B cell (primary cell): ENCODE results near the gene FAM163A. TPM values are rescaled to one million over a fixed set of nuclear protein-coding genes. Genes with fewer than 3 reads are reported as not detected.
"Not testable (repeated sequence)": the region's sequence is repeated elsewhere in the genome, so short reads cannot be mapped to it uniquely, and the experiment has no call there.

Source experiments
- ATAC-seq: fragments of 200-7000 bp; cut with Tn5 transposase; one replicate; pipeline ENCODE4 v1.10.0; 2021; ENCODE audit warnings: low read depth, mild to moderate bottlenecking, moderate number of reproducible peaks, moderate library complexity
- CTCF ChIA-PET: fragments of 350-600 bp; sonication (Branson Sonifier 250); formaldehyde crosslinking; loops from one replicate; lab custom pipeline; 2021; ENCODE audit warnings: antibody characterized with exemption, inconsistent platforms; lab: Charles Lee
- POLR2A ChIA-PET: fragments of 350-600 bp; sonication (Branson Sonifier 250); formaldehyde crosslinking; loops from one replicate; lab custom pipeline; 2021; ENCODE audit warnings: antibody characterized with exemption; lab: Charles Lee
- DNase-seq: peaks from one replicate; pipeline ENCODE4 v3.0.0; 2013
- H2AFZ ChIP-seq: 2 replicates; pipeline ENCODE4 v1.6.1; 2012; ENCODE audit warnings: mild to moderate bottlenecking, low read depth, low read length; ENCODE audit not compliant: insufficient read depth, poor library complexity, severe bottlenecking
- H3K27ac ChIP-seq, 2 donors: 1 replicate in 1 of 2; 2 replicates in 1 of 2; pipeline ENCODE4 v1.5.1; 2012 to 2013; ENCODE audit warnings: low read length in 2 of 2, mild to moderate bottlenecking in 2 of 2, moderate library complexity in 1 of 2
- H3K27me3 ChIP-seq, 4 experiments: fragments of 200-600 bp in 1 of 4; sonication (generic) in 1 of 4; replicated peaks in 1 of 4; 1 replicate in 2 of 4; 2 replicates in 2 of 4; pipeline versions ENCODE4 v1.6.1 to v1.7.0; 2013 to 2016; ENCODE audit warnings: low read length in 3 of 4, mild to moderate bottlenecking in 2 of 4, mixed read lengths in 1 of 4, moderate library complexity in 1 of 4; ENCODE audit not compliant: insufficient read depth in 4 of 4, control insufficient read depth in 3 of 4; ENCODE audit errors: control extremely low read depth in 1 of 4
- H3K36me3 ChIP-seq, 2 experiments: replicated peaks in 1 of 2; 1 replicate in 1 of 2; 2 replicates in 1 of 2; pipeline versions ENCODE4 v1.6.1 to v1.7.1; 2013; ENCODE audit warnings: low read length in 1 of 2; ENCODE audit not compliant: insufficient read depth in 2 of 2, control insufficient read depth in 1 of 2; ENCODE audit errors: control extremely low read depth in 1 of 2, extremely low read depth in 1 of 2
- H3K4me1 ChIP-seq, 2 donors: fragments of 200-600 bp in 1 of 2; sonication (generic) in 1 of 2; 1 replicate in 1 of 2; 2 replicates in 1 of 2; pipeline versions ENCODE4 v1.5.1 to v1.6.1; 2013 to 2017; ENCODE audit warnings: low read length in 2 of 2; ENCODE audit not compliant: control insufficient read depth in 2 of 2, insufficient read depth in 2 of 2
- H3K4me2 ChIP-seq: replicated peaks from 2 replicates; pipeline ENCODE3; 2012; ENCODE audit warnings: mild to moderate bottlenecking, low read depth, low read length; ENCODE audit not compliant: poor library complexity, severe bottlenecking
- H3K4me3 ChIP-seq, 5 experiments: fragments of 200-600 bp in 1 of 5; sonication (generic) in 1 of 5; 1 replicate in 3 of 5; 2 replicates in 2 of 5; pipeline versions ENCODE4 v1.5.1 to v1.7.0; 2011 to 2016; ENCODE audit warnings: low read length in 4 of 5, mild to moderate bottlenecking in 4 of 5, low read depth in 2 of 5, control low read depth in 1 of 5, moderate library complexity in 1 of 5; ENCODE audit not compliant: insufficient read depth in 1 of 5; ENCODE audit errors: control extremely low read depth in 1 of 5, extremely low read depth in 1 of 5
- H3K79me2 ChIP-seq: fragments of 200-600 bp; sonication (generic); one replicate; pipeline ENCODE4 v1.6.0; 2016; ENCODE audit warnings: low read length; ENCODE audit not compliant: control insufficient read depth, insufficient read depth
- H3K9ac ChIP-seq: fragments of 200-600 bp; sonication (generic); 2 replicates; pipeline ENCODE4 v1.6.1; 2017; ENCODE audit warnings: mild to moderate bottlenecking, low read length, moderate library complexity
- H3K9me3 ChIP-seq, 3 donors: one replicate each; pipeline versions ENCODE4 v1.6.1 to v1.7.1; 2013; ENCODE audit warnings: low read length in 2 of 3; ENCODE audit not compliant: control insufficient read depth in 2 of 3, insufficient read depth in 1 of 3; ENCODE audit errors: control extremely low read depth in 1 of 3
- H4K20me1 ChIP-seq: 2 replicates; pipeline ENCODE4 v1.6.0; 2012; ENCODE audit warnings: mild to moderate bottlenecking, low read length; ENCODE audit not compliant: insufficient read depth, control insufficient read depth, poor library complexity, severe bottlenecking
- H3K27ac Mint-ChIP-seq: one replicate; pipeline ENCODE4 v1.8.0; 2021; ENCODE audit warnings: mixed read lengths
- H3K27me3 Mint-ChIP-seq: one replicate; pipeline ENCODE4 v1.8.0; 2021; ENCODE audit warnings: mixed read lengths
- H3K4me1 Mint-ChIP-seq: one replicate; pipeline ENCODE4 v1.8.0; 2021; ENCODE audit warnings: mixed read lengths
- H3K4me3 Mint-ChIP-seq: one replicate; pipeline ENCODE4 v1.8.0; 2021; ENCODE audit warnings: mixed read lengths
- H3K9me3 Mint-ChIP-seq: one replicate; pipeline ENCODE4 v1.8.0; 2022; ENCODE audit warnings: mixed read lengths; ENCODE audit not compliant: insufficient read depth
- EZH2 ChIP-seq: IDR thresholded peaks from 2 replicates; pipeline ENCODE4 v1.6.1; 2012; ENCODE audit warnings: borderline replicate concordance, low read depth, mild to moderate bottlenecking, moderate library complexity, low read length; ENCODE audit not compliant: insufficient read depth, poor library complexity, severe bottlenecking
- WGBS: methylation state at CpG from one replicate; pipeline ENCODE4 v1.1.5; 2013; ENCODE audit warnings: missing lambda C conversion rate; ENCODE audit not compliant: insufficient coverage; 5-methylcytosine and 5-hydroxymethylcytosine counted together
- intact Hi-C: fragments of 100-400 bp; cut with micrococcal nuclease; formaldehyde crosslinking; loops from one replicate; pipeline ENCODE4 v1.10.0; 2022
- polyA plus RNA-seq: library from polyadenylated mRNA; depleted of rRNA; stranded (reverse); fragments of >200 nt; gene quantifications from 2 replicates; pipeline ENCODE4 v1.2.3, GENCODE V29; 2012
- total RNA-seq, 2 donors: library from RNA; stranded (reverse); fragments of 120-200 nt in 1 of 2; gene quantifications; 1 replicate in 1 of 2; 2 replicates in 1 of 2; pipeline versions ENCODE4 v1.2.3 to v1.2.4, GENCODE V29; 2013 to 2022
- TF ChIP-seq, protein P1 (sequence below): fragments of 200-600 bp; IDR thresholded peaks from one replicate; pipeline ENCODE4 v1.8.0; 2022; ENCODE audit warnings: antibody characterized with exemption, mild to moderate bottlenecking

Gene FAM163A
- total and polyA plus RNA-seq, 2 donors (not counting 1 experiment from before 2014, with no cell fraction given), result not detected

GRCh38 chr1:179836686-179837445, 93.8 kb downstream of the FAM163A start:
- H3K27ac ChIP-seq, H4K20me1 ChIP-seq, DNase-seq, H3K9me3 ChIP-seq, intact Hi-C loops, H3K79me2 ChIP-seq, H3K27me3 Mint-ChIP-seq, H3K4me1 Mint-ChIP-seq, H3K4me2 ChIP-seq, H3K27ac Mint-ChIP-seq, H3K9me3 Mint-ChIP-seq, POLR2A ChIA-PET, H3K27me3 ChIP-seq, H3K4me3 Mint-ChIP-seq, H3K4me1 ChIP-seq, H2AFZ ChIP-seq, H3K36me3 ChIP-seq, H3K9ac ChIP-seq, H3K4me3 ChIP-seq, ATAC-seq: not testable (repeated sequence)
- CTCF ChIA-PET, result interaction anchor here (1.8 kb wide), 1 partner anchor 22 kb away, joined by 4 read pairs; no protein-coding TSS in a partner anchor
- 96% methylated on average over 31 of the region's 38 CpGs for WGBS

DNA sequence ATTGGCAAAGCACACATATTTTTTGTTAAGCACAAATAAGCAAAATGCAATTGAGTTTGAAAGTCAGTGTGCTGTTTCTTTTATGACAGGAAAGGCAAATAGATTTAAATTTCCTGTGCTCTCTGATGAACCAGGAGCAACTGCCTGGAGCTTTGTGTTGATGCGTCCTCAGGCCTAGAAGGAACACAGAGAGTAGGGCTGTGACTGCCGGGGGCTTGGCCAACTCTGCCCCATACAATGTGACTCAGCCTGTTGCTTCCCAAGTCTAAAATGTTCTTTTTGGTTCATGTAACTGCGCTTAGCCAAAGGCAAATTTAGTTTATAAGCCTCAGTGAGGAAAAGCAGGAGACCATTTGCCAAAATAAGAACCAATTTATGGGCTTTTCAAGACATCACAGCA, 97.0 kb downstream of the FAM163A start:
- H3K4me1 ChIP-seq, result no peaks in the 10 kb centered on the region
- no peaks in the 10 kb centered on the region for H3K9me3 Mint-ChIP-seq
- H3K27ac Mint-ChIP-seq, result no peak overlapping the region
- CTCF ChIA-PET, result interaction anchor here (1.6 to 2.0 kb wide), 2 partner anchors 30 kb away, joined by 4 to 6 read pairs; no protein-coding TSS in a partner anchor
- no peak for ATAC-seq
- no peaks in the 10 kb centered on the region for H3K79me2 ChIP-seq
- peaks cover 0 to 8% of the 10 kb centered on the region in 2 experiments for H3K36me3 ChIP-seq
- H4K20me1 ChIP-seq, result no peaks in the 10 kb centered on the region
- no peaks in the 10 kb centered on the region for H3K4me1 Mint-ChIP-seq
- 92% methylated on average over 2 of the region's 3 CpGs for WGBS
- H3K4me2 ChIP-seq, result no peak overlapping the region
- peaks cover 0 to 8% (median 0%) of the 10 kb centered on the region in 3 donors for H3K9me3 ChIP-seq
- H3K27me3 ChIP-seq, result no peaks in the 10 kb centered on the region
- no peak overlapping the region for H3K4me3 ChIP-seq
- no peak overlapping the region for H3K27ac ChIP-seq
- no peak for DNase-seq
- H3K4me3 Mint-ChIP-seq, result no peak overlapping the region
- POLR2A ChIA-PET, result no interaction called here
- H3K27me3 Mint-ChIP-seq, result no peaks in the 10 kb centered on the region
- no peak overlapping the region for H3K9ac ChIP-seq
- no peak overlapping the region for H2AFZ ChIP-seq
- intact Hi-C loops, result no loop called here
- no peak for TF ChIP-seq EZH2
- TF ChIP-seq, protein P1, sequence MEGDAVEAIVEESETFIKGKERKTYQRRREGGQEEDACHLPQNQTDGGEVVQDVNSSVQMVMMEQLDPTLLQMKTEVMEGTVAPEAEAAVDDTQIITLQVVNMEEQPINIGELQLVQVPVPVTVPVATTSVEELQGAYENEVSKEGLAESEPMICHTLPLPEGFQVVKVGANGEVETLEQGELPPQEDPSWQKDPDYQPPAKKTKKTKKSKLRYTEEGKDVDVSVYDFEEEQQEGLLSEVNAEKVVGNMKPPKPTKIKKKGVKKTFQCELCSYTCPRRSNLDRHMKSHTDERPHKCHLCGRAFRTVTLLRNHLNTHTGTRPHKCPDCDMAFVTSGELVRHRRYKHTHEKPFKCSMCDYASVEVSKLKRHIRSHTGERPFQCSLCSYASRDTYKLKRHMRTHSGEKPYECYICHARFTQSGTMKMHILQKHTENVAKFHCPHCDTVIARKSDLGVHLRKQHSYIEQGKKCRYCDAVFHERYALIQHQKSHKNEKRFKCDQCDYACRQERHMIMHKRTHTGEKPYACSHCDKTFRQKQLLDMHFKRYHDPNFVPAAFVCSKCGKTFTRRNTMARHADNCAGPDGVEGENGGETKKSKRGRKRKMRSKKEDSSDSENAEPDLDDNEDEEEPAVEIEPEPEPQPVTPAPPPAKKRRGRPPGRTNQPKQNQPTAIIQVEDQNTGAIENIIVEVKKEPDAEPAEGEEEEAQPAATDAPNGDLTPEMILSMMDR, result no peak
